ENCODE results near the gene B4GALT6.
A peak's percentile ranks its signal among the peaks of the same experiment; 100 is the strongest.

B4GALT6 gene

DNA sequence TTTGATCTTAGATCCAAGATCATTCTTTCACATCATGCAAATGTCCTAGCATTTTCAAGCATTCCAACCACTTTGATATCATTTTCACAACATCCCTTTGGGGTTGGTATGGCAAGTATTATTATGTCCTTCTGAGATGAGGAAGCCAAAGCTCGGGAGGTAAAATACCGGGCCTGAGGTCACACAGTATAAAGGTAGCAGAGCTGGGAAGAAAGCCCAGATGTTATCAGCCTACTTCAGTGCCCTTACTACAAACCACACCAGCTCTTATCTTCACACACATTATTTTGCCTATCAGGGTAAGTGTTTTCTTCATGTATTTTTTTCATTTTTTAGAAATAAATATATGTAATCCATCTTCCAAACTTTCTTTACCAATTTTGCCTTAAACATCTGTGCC, 4.2 kb upstream of the B4GALT6 start:
- no peak for DNase-seq (ENCODE audit: low read depth)
- TF ChIP-seq, protein P1, sequence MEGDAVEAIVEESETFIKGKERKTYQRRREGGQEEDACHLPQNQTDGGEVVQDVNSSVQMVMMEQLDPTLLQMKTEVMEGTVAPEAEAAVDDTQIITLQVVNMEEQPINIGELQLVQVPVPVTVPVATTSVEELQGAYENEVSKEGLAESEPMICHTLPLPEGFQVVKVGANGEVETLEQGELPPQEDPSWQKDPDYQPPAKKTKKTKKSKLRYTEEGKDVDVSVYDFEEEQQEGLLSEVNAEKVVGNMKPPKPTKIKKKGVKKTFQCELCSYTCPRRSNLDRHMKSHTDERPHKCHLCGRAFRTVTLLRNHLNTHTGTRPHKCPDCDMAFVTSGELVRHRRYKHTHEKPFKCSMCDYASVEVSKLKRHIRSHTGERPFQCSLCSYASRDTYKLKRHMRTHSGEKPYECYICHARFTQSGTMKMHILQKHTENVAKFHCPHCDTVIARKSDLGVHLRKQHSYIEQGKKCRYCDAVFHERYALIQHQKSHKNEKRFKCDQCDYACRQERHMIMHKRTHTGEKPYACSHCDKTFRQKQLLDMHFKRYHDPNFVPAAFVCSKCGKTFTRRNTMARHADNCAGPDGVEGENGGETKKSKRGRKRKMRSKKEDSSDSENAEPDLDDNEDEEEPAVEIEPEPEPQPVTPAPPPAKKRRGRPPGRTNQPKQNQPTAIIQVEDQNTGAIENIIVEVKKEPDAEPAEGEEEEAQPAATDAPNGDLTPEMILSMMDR (IDR thresholded peaks at IDR 0.05; ENCODE audit: low read depth, low read length, missing control alignments): no peak
- H3K4me3 ChIP-seq (ENCODE audit: low read depth, low read length): no peak overlapping the region

DNA sequence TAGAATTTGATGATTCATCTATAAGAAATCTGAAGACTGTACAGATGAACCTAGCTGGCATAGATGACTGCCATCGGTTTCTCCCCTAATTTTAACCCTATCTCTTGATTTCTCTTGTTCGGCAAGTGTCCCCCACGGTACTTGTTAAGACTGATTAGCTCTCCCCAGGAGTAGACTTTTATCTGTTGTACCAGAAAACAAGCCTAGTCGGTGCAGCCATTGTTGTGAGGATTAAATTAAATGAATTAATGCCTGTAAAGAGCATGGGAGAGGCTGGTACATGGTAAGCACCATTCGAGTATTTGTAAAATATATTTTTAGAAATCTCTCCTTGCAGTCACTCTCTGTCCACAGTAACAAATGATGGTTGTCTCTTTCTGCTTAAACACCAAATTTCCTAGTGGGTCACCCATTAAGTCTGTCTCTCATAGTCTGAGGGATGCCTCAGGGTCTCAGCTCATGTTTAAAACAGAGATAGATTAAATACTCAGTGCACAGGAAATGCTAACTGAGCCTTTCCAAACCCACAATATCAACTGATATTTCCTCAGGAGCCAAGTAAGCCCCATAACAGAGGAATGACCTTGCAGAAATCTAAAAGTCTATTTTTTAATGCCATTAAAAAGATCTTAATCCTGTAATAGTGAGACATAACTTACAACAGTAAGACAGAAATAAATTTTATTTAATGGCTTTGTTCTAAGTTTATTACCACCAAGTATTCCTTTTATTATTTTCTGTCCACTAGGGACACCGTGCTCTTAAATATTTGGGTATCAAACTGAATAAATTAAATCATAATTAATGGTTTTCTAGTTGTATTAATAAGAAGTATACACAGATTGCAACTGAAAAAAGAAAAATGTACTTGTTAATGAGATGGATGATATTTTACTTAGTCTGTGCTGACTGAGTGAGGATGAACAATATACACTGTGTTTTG, 2.9 kb upstream of the B4GALT6 start:
- TF ChIP-seq, protein P1 (IDR thresholded peaks at IDR 0.05; ENCODE audit: low read depth, low read length, missing control alignments): no peak
- DNase-seq (ENCODE audit: low read depth): no peak
- no peak overlapping the region for H3K4me3 ChIP-seq (ENCODE audit: low read depth, low read length)

DNA sequence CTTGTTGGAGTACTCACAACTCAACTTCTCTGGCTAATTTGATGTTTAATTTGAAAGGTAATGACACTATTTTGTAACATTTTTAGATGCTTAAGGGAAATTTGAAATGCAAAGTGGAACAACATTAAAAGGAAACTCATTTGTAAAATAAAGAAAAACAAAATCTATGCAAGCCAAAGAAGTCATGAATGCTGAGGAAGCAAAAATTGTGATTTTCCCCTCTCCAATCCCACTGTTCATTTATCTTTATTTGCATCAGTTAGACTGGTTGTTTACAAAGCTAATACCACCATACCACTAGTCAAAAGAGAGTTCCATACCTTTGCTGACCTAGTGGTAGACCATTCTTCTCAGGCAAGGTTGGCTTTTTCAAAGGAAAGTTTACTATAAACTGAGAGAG, 2.2 kb upstream of the B4GALT6 start:
- peak overlapping the region; percentile 63; the same call in 1 of the 2 replicates for H3K4me3 ChIP-seq (ENCODE audit: low read depth, low read length)

DNA sequence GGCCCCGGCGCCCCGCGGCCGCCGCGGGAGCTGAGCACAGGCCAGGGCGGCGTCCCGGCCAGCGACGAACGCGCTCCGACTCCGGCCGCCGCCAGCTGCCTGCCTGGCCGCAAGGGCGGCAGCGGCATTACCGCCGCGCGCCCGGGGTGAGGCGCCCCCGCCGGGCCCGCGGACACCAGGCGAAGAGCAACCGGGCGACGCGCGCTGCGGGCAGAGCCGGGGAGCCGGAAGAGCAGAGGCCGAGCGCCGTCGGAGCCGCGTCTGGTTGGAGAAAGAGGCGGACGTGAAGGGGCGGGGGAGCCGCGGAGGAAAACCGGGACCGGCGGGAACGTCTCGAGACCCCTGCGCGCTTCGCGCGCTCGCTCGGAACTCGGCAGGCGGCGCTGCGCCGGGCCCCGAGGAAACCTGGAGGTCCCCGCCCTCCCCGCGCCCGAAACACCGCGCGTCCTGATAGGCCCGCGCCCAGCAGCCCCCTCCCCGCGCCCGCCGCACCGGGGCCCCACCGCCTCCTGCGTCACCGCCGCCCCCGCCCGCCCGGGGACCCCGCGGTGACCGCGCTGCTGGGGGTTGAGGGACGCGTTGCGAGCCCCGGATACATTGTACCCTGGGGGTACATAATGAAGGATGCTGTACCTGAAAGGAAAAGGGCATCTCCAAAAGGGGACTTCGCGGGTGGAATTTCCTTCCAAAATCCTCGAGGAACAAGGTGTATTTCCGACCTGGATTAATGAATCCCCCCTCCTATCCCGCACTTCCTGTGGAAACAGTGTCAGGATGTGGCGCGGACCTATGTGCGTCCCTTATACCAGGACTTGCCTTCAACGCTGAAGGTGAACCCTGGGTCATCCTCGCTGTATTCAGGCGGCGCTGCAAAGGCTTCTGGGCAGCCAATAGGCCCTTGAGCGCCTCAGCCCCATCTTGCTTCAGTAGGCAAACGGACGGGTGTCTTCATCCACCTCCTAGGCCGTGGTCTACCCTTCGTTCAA, 1.0 kb upstream of the B4GALT6 start:
- peak; percentile 48 for DNase-seq (ENCODE audit: low read depth)
- peak overlapping the region; percentile 63 for H3K4me3 ChIP-seq (ENCODE audit: low read depth, low read length)
- TF ChIP-seq, protein P1 (IDR thresholded peaks at IDR 0.05; ENCODE audit: low read depth, low read length, missing control alignments): peak; percentile 48

More for the DNA sequence above, 2.2 kb upstream of the B4GALT6 start:
- TF ChIP-seq, protein P1 (IDR thresholded peaks at IDR 0.05; ENCODE audit: low read depth, low read length, missing control alignments): no peak
- DNase-seq (ENCODE audit: low read depth): no peak

DNA sequence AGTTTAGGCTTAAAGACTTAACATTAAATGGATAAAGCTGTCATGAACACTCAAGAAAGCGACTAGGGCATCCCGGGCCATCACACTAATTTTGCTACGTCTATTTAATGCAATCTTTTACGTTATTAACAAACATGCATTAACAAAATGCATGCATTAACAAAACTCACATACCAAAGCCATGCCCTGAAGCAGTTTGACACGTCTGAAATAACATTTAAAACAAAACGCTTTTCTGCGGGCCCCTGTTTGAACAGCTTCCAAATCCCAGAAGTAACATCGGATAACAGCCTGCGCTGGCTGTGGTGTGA, 458 bp downstream of the B4GALT6 start:
- peak overlapping the region; percentile 63 for H3K4me3 ChIP-seq (ENCODE audit: low read depth, low read length)
- TF ChIP-seq, protein P1 (IDR thresholded peaks at IDR 0.05; ENCODE audit: low read depth, low read length, missing control alignments): no peak

DNA sequence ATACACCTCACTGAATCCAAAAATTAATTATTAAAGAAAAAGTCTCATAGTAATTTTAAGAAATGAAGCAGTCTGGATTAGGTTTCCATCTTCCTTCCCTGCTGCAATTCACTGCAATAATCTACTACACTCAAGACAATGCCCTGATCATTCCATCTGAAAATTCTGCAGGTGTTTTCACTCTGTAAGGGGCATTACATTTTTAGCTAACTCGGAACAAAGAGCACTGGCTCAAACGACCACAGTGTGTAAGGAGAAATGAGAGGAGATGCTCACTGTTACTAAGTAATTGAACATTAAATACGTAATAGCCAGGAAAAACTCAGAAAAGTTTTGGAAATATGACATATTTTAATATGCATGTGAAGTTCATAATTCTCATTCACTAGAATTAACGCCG, 1.3 kb downstream of the B4GALT6 start:
- no peak for DNase-seq (ENCODE audit: low read depth)
- peak overlapping the region; percentile 63 for H3K4me3 ChIP-seq (ENCODE audit: low read depth, low read length)
- TF ChIP-seq, protein P1 (IDR thresholded peaks at IDR 0.05; ENCODE audit: low read depth, low read length, missing control alignments): no peak

More for the DNA sequence above, 458 bp downstream of the B4GALT6 start:
- no peak for DNase-seq (ENCODE audit: low read depth)

Data from GM12864 (cell line).